GM23248 (cell line): Measurements from ENCODE around the gene EHMT2. TPM values are rescaled to one million over a fixed set of nuclear protein-coding genes. Genes with fewer than 3 reads are reported as not detected.
"Not testable (repeated sequence)": the region's sequence is repeated elsewhere in the genome, so short reads cannot be mapped to it uniquely, and the experiment has no call there.

Experiments used
- DNase-seq: peaks from one replicate; pipeline ENCODE4 v3.0.0-alpha.2; 2015
- H2AFZ ChIP-seq: fragments of 200-600 bp; sonication (generic); 2 replicates; pipeline ENCODE4 v1.6.1; 2016; ENCODE audit warnings: antibody characterized with exemption
- H3F3A ChIP-seq: fragments of 200-600 bp; sonication (generic); 2 replicates; pipeline ENCODE4 v1.6.1; 2016; ENCODE audit warnings: mild to moderate bottlenecking, antibody characterized with exemption, mixed run types; ENCODE audit not compliant: insufficient read depth
- H3K27ac ChIP-seq: fragments of 200-600 bp; sonication (generic); 2 replicates; pipeline ENCODE4 v1.5.1; 2016; ENCODE audit warnings: mild to moderate bottlenecking
- H3K27me3 ChIP-seq: fragments of 200-600 bp; sonication (generic); replicated peaks from 2 replicates; pipeline ENCODE4 v1.6.1; 2016; ENCODE audit warnings: mild to moderate bottlenecking; ENCODE audit not compliant: insufficient read depth
- H3K36me3 ChIP-seq: fragments of 200-600 bp; sonication (generic); 2 replicates; pipeline ENCODE4 v1.6.1; 2016; ENCODE audit warnings: low read depth, mild to moderate bottlenecking
- H3K4me1 ChIP-seq: fragments of 200-600 bp; sonication (generic); 2 replicates; pipeline ENCODE4 v1.6.1; 2016; ENCODE audit warnings: mild to moderate bottlenecking; ENCODE audit not compliant: insufficient read depth
- H3K4me2 ChIP-seq: fragments of 200-600 bp; sonication (generic); one replicate; pipeline ENCODE4 v1.6.1; 2016; ENCODE audit warnings: mild to moderate bottlenecking; ENCODE audit not compliant: unreplicated experiment
- H3K4me3 ChIP-seq: fragments of 200-600 bp; sonication (generic); 2 replicates; pipeline ENCODE4 v1.5.1; 2016; ENCODE audit warnings: mild to moderate bottlenecking
- H3K79me2 ChIP-seq: fragments of 200-600 bp; sonication (generic); 2 replicates; pipeline ENCODE4 v1.6.1; 2016; ENCODE audit warnings: mild to moderate bottlenecking; ENCODE audit not compliant: insufficient read depth
- H3K9ac ChIP-seq: fragments of 200-600 bp; sonication (generic); 2 replicates; pipeline ENCODE4 v1.6.1; 2016; ENCODE audit warnings: mild to moderate bottlenecking
- H3K9me2 ChIP-seq: fragments of 200-600 bp; sonication (generic); 2 replicates; pipeline ENCODE4 v1.6.1; 2016; ENCODE audit warnings: mixed run types, mild to moderate bottlenecking, moderate library complexity; ENCODE audit not compliant: insufficient read depth
- H3K9me3 ChIP-seq: fragments of 200-600 bp; sonication (generic); one replicate; pipeline ENCODE4 v1.6.1; 2017; ENCODE audit warnings: low read depth
- H4K20me1 ChIP-seq: fragments of 200-600 bp; sonication (generic); 2 replicates; pipeline ENCODE4 v1.6.0; 2016; ENCODE audit not compliant: insufficient read depth
- EZH2 ChIP-seq: fragments of 200-600 bp; sonication (generic); IDR thresholded peaks from 2 replicates; pipeline ENCODE4 v1.6.1; 2018; ENCODE audit warnings: antibody characterized with exemption, mild to moderate bottlenecking; ENCODE audit not compliant: insufficient read depth, poor library complexity, severe bottlenecking
- EZH2phosphoT487 ChIP-seq: fragments of 200-600 bp; sonication (generic); IDR thresholded peaks from 2 replicates; pipeline ENCODE4 v1.6.1; 2018; ENCODE audit warnings: antibody characterized with exemption, moderate library complexity, mild to moderate bottlenecking, low read depth; ENCODE audit not compliant: insufficient read depth
- WGBS, 2 experiments: methylation state at CpG; one replicate each; pipeline ENCODE4 v1.1.6; 2015 to 2017; ENCODE audit warnings: low lambda C conversion rate in 2 of 2, low coverage in 1 of 2; ENCODE audit errors: missing lambda C conversion rate in 2 of 2; 5-methylcytosine and 5-hydroxymethylcytosine counted together
- in situ Hi-C: fragments of 300-500 bp; cut with MboI; formaldehyde crosslinking; loops from 2 replicates; pipeline ENCODE4 v1.15.0; 2020
- polyA plus RNA-seq: library from polyadenylated mRNA; unstranded; fragments of >200 nt; fragmentation: Nextera tagmentation; extraction: Ambion mirVana; gene quantifications from 2 replicates; pipeline ENCODE4 v1.2.1, GENCODE V29; 2016
- total RNA-seq: library from RNA; depleted of rRNA; stranded (reverse); fragments of >200 nt; shearing (Covaris generic); gene quantifications from 2 replicates; pipeline ENCODE4 v1.2.3, GENCODE V29; 2014

Gene EHMT2
- total and polyA plus RNA-seq, 2 experiments from 2014 or later = 27.5 to 41.5 TPM

DNA sequence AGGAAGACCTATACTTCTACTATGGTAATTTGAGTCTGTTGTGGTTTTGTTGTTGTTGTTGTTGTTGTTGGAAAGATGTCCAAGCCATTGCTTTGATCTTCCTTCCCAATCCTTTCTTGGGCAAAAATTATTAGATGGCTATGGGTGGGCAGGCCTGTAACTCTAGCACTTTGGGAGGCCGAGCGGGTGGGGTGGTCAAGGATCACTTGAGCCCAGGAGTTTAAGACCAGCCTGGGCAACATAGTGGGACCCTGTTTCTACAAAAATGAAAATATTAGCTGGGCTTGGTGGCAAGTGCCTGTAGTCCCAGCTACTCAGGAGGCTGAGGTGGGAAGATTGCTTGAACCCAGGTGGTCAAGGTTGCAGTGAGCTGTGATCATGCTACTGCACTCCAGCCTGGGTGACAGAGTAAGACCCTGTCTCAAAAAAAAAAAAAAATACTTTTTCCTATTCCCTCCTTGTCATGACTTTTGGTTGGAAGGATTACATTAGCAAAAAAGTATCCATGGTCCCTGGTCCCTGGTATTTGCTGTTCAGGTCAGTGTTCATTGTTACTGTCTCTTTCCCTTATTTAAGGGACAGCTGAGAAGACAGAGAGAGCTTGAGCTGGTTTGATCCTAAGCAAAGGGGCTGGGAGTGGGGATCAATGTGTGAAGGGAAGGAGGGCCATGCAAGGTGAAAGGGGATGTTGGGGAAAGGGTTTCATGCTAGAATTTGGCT is 46.6 kb downstream of the EHMT2 start:
- Histone ChIP-seq H3K27ac (no peak overlapping the region), H3K4me2 (no peak overlapping the region), H3K9me2 (no peaks in the 10 kb centered on the region), H3K9me3 (no peaks in the 10 kb centered on the region), H3K27me3 (no peaks in the 10 kb centered on the region), H2AFZ (no peak overlapping the region), H3K9ac (no peak overlapping the region), H3K36me3 (no peaks in the 10 kb centered on the region), H3K79me2 (no peaks in the 10 kb centered on the region), H3F3A (peaks cover 8% of the 10 kb centered on the region; the same call in 1 of the 2 replicates), H3K4me3 (no peak overlapping the region), H3K4me1 (no peaks in the 10 kb centered on the region), H4K20me1 (no peaks in the 10 kb centered on the region)
- in situ Hi-C loops = no loop called here
- TF ChIP-seq EZH2 (no peak), EZH2phosphoT487 (no peak)
- WGBS, 2 experiments = 91 to 95% methylated on average over 2 of the region's 2 CpGs
- DNase-seq = no peak

- no peak overlapping the region for H3K4me2 ChIP-seq
- no peaks in the 10 kb centered on the region for H3K27me3 ChIP-seq
- TF ChIP-seq EZH2 (no peak), EZH2phosphoT487 (no peak)
- H3K79me2 ChIP-seq = no peaks in the 10 kb centered on the region
- peaks cover 8% of the 10 kb centered on the region; the same call in 1 of the 2 replicates for H3F3A ChIP-seq
- no peaks in the 10 kb centered on the region for H3K9me3 ChIP-seq
- no peaks in the 10 kb centered on the region for H3K36me3 ChIP-seq
- H3K4me3 ChIP-seq = no peak overlapping the region
- 91 to 100% methylated on average over 2 of the region's 2 CpGs for WGBS, 2 experiments
- no peak overlapping the region for H3K27ac ChIP-seq
- no peaks in the 10 kb centered on the region for H4K20me1 ChIP-seq
- no peak for DNase-seq
- no peaks in the 10 kb centered on the region for H3K4me1 ChIP-seq
- no peak overlapping the region for H3K9ac ChIP-seq
- no peaks in the 10 kb centered on the region for H3K9me2 ChIP-seq
- no peak overlapping the region for H2AFZ ChIP-seq
- in situ Hi-C loops = no loop called here
Measured at GRCh38 chr6:31847276-31847978, 50.1 kb downstream of the EHMT2 start.

- no peaks in the 10 kb centered on the region for H3K27me3 ChIP-seq
- peaks cover 23% of the 10 kb centered on the region for H3F3A ChIP-seq
- no peak overlapping the region for H3K4me3 ChIP-seq
- no peaks in the 10 kb centered on the region for H3K9me2 ChIP-seq
- no peaks in the 10 kb centered on the region for H3K9me3 ChIP-seq
- in situ Hi-C loops = no loop called here
- 0 out of 2 replicates have a peak, but pooled peaks cover 1% of the 10 kb centered on the region for H3K79me2 ChIP-seq
- H3K27ac ChIP-seq = no peak overlapping the region
- H4K20me1 ChIP-seq = no peaks in the 10 kb centered on the region; the same call in 1 of the 2 replicates
- H3K4me1 ChIP-seq = no peaks in the 10 kb centered on the region
- H2AFZ ChIP-seq = no peak overlapping the region
- DNase-seq = no peak
- TF ChIP-seq EZH2phosphoT487 = no peak
- no peak for TF ChIP-seq EZH2
- H3K36me3 ChIP-seq = peaks cover 17% of the 10 kb centered on the region
- no peak overlapping the region for H3K4me2 ChIP-seq
- no peak overlapping the region for H3K9ac ChIP-seq
- WGBS, 2 experiments = 100% methylated on average over 3 of the region's 3 CpGs
Measured at GRCh38 chr6:31844507-31844906, 53.0 kb downstream of the EHMT2 start.

DNA sequence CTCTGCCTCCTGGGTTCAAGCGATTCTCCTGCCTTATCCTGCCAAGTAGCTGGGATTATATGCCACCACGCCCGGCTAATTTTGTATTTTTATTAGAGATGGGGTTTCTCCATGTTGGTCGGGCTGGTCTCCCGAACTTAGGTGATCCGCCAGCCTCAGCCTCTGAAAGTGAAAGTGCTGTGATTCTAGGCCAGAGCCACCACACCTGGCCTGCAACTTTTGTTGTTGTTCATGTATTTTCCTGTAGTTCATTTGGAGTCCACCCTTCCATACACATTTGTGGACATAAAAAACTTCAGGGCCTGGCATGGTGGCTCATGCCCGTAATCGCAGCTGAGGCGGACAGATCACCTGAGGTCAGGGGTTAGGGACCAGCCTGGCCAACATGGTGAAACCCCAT is 55.4 kb downstream of the EHMT2 start:
- TF ChIP-seq EZH2phosphoT487 = no peak
- Histone ChIP-seq H3K27me3 (no peaks in the 10 kb centered on the region), H3K79me2 (peaks cover 26% of the 10 kb centered on the region), H3K4me1 (peaks cover 14% of the 10 kb centered on the region; the same call in 1 of the 2 replicates), H3K9me3 (no peaks in the 10 kb centered on the region), H3K4me3 (no peak overlapping the region), H4K20me1 (peaks cover 10% of the 10 kb centered on the region), H3K4me2 (no peak overlapping the region), H2AFZ (no peak overlapping the region), H3K9me2 (no peaks in the 10 kb centered on the region), H3K27ac (no peak overlapping the region), H3F3A (peaks cover 48% of the 10 kb centered on the region), H3K9ac (no peak overlapping the region), H3K36me3 (peaks cover 40% of the 10 kb centered on the region)
- WGBS, 2 experiments = 99 to 100% methylated on average over 9 of the region's 9 CpGs
- in situ Hi-C loops = no loop called here
- no peak for DNase-seq

- H3K9me3 ChIP-seq, H2AFZ ChIP-seq, H3K9ac ChIP-seq, H3K27ac ChIP-seq, DNase-seq, H3K4me2 ChIP-seq, H3K27me3 ChIP-seq, in situ Hi-C loops, H3K4me3 ChIP-seq, H3K9me2 ChIP-seq: not testable (repeated sequence)
- 88 to 92% methylated on average over 8 of the region's 8 CpGs for WGBS, 2 experiments
- Histone ChIP-seq H4K20me1 (peaks cover 16% of the 10 kb centered on the region), H3K4me1 (peaks cover 26% of the 10 kb centered on the region), H3K79me2 (peaks cover 49% of the 10 kb centered on the region), H3F3A (peaks cover 61% of the 10 kb centered on the region), H3K36me3 (peaks cover 51% of the 10 kb centered on the region)
Measured at GRCh38 chr6:31839779-31840126, 57.7 kb downstream of the EHMT2 start.
